HCT116 (cell line): ENCODE results near the gene KRT7. TPM values are rescaled to one million over a fixed set of nuclear protein-coding genes. Genes with fewer than 3 reads are reported as not detected.

Experiments used
- ATAC-seq: fragments of 200-7000 bp; cut with Tn5 transposase; 2 replicates; pipeline ENCODE4 v1.9.1; 2020; ENCODE audit warnings: mild to moderate bottlenecking, moderate library complexity
- BruUV-seq: library from RNA; stranded (reverse); fragments of 400-500 nt; replicated peaks from 2 replicates; lab custom pipeline; 2021; lab: Mats Ljungman, UMichigan
- CTCF ChIA-PET: fragments of 300-600 bp; sonication (Branson Sonifier 250); formaldehyde crosslinking; loops from one replicate; lab custom pipeline; 2021; ENCODE audit warnings: antibody characterized with exemption; lab: Charles Lee
- POLR2A ChIA-PET: fragments of 300-600, 350-600 bp; sonication (Branson Sonifier 250); formaldehyde crosslinking; loops from one replicate; lab custom pipeline; 2021; ENCODE audit warnings: antibody characterized with exemption; lab: Charles Lee
- RAD21 ChIA-PET, 2 experiments: fragments of 300-600 bp; sonication (Branson Sonifier 250); formaldehyde crosslinking; loops; one replicate each; lab custom pipeline; 2023; ENCODE audit warnings: low total read pairs in 2 of 2; ENCODE audit not compliant: uncharacterized antibody in 2 of 2, unreplicated experiment in 2 of 2, low non-redundant PET in 1 of 2; lab: Charles Lee
- DNase-seq: peaks from one replicate; pipeline ENCODE4 v3.0.0-alpha.2; 2010; ENCODE audit warnings: low read depth, low spot score
- H2AFZ ChIP-seq: fragments of 200-600 bp; shearing (Covaris generic), sonication (generic); 2 replicates; pipeline ENCODE4 v1.6.1; 2017; ENCODE audit warnings: low read depth, mixed run types, mixed read lengths, antibody characterized with exemption, low read length; ENCODE audit not compliant: poor library complexity, severe bottlenecking
- H3K27ac ChIP-seq: 2 replicates; pipeline ENCODE4 v1.5.1; 2012; ENCODE audit warnings: low read depth, low read length
- H3K27me3 ChIP-seq: fragments of 200-600 bp; sonication (generic); 2 replicates; pipeline ENCODE4 v1.6.1; 2016; ENCODE audit warnings: mixed run types, low read length, mixed read lengths; ENCODE audit not compliant: insufficient read depth
- H3K36me3 ChIP-seq, 2 experiments: fragments of 200-500 bp in 1 of 2; fragments of 200-600 bp in 1 of 2; sonication (Bioruptor generic) in 1 of 2; sonication (generic) in 1 of 2; 2 replicates each; pipeline versions ENCODE4 v1.5.1 to v1.6.1; 2014 to 2016; ENCODE audit warnings: low read length in 2 of 2, inconsistent platforms in 1 of 2, mixed read lengths in 1 of 2, mixed run types in 1 of 2; ENCODE audit not compliant: insufficient read depth in 2 of 2, control insufficient read depth in 1 of 2
- H3K4me1 ChIP-seq, 2 experiments: fragments of 200-600 bp in 1 of 2; sonication (generic) in 1 of 2; 2 replicates each; pipeline versions ENCODE4 v1.5.1 to v1.6.1; 2012 to 2017; ENCODE audit warnings: low read length in 2 of 2, inconsistent platforms in 1 of 2, mild to moderate bottlenecking in 1 of 2, mixed read lengths in 1 of 2, mixed run types in 1 of 2, moderate library complexity in 1 of 2; ENCODE audit not compliant: insufficient read depth in 2 of 2, control insufficient read depth in 1 of 2
- H3K4me2 ChIP-seq: fragments of 200-600 bp; sonication (generic); 2 replicates; pipeline ENCODE4 v1.6.1; 2017; ENCODE audit warnings: mixed run types, low read length, mixed read lengths
- H3K4me3 ChIP-seq, 2 experiments: fragments of 200-600 bp in 1 of 2; sonication (generic) in 1 of 2; replicated peaks in 1 of 2; 2 replicates each; pipeline ENCODE4 v1.5.1; 2011 to 2016; ENCODE audit warnings: low read length in 2 of 2, control low read depth in 1 of 2, low read depth in 1 of 2, mild to moderate bottlenecking in 1 of 2, mixed read lengths in 1 of 2, mixed run types in 1 of 2
- H3K79me2 ChIP-seq: fragments of 200-600 bp; sonication (generic); 2 replicates; pipeline ENCODE4 v1.6.1; 2017; ENCODE audit warnings: mild to moderate bottlenecking, mixed run types, low read length, moderate library complexity, mixed read lengths; ENCODE audit not compliant: insufficient read depth
- H3K9ac ChIP-seq: fragments of 200-600 bp; sonication (generic); 2 replicates; pipeline ENCODE4 v1.6.1; 2016; ENCODE audit warnings: low read length, mixed read lengths
- H3K9me2 ChIP-seq: fragments of 200-600 bp; sonication (generic), shearing (Covaris generic); 2 replicates; pipeline ENCODE4 v1.6.1; 2017; ENCODE audit warnings: mixed run types, mild to moderate bottlenecking, moderate library complexity; ENCODE audit not compliant: insufficient read depth
- H3K9me3 ChIP-seq, 2 experiments: fragments of 200-500 bp in 1 of 2; fragments of 200-600 bp in 1 of 2; sonication (Bioruptor generic) in 1 of 2; sonication (generic) in 1 of 2; 2 replicates each; pipeline ENCODE4 v1.6.1; 2014 to 2017; ENCODE audit warnings: low read length in 2 of 2, mixed read lengths in 2 of 2, inconsistent platforms in 1 of 2, low read depth in 1 of 2, mild to moderate bottlenecking in 1 of 2, mixed run types in 1 of 2, moderate library complexity in 1 of 2; ENCODE audit not compliant: control insufficient read depth in 1 of 2, insufficient read depth in 1 of 2
- H4K20me1 ChIP-seq: fragments of 200-600 bp; sonication (generic), shearing (Covaris generic); 2 replicates; pipeline ENCODE4 v1.6.1; 2017; ENCODE audit warnings: mixed run types, mild to moderate bottlenecking, moderate library complexity; ENCODE audit not compliant: insufficient read depth
- ATF3 ChIP-seq: IDR thresholded peaks from 2 replicates; pipeline ENCODE4 v1.6.1; 2012
- CBX3 ChIP-seq: IDR thresholded peaks from 2 replicates; pipeline ENCODE4 v1.6.1; 2012; ENCODE audit warnings: low read depth
- CEBPB ChIP-seq: IDR thresholded peaks from 2 replicates; pipeline ENCODE4 v1.6.1; 2012; ENCODE audit warnings: low read depth
- CTCF ChIP-seq, 3 experiments: fragments of 200-600 bp in 1 of 3; sonication (generic) in 1 of 3; IDR thresholded peaks in 2 of 3; conservative IDR thresholded peaks in 1 of 3; 2 replicates each; pipeline ENCODE4 v1.5.1; 2012 to 2017; ENCODE audit warnings: low read depth in 2 of 3, low read length in 2 of 3, antibody characterized with exemption in 1 of 3, borderline replicate concordance in 1 of 3, control low read depth in 1 of 3, mild to moderate bottlenecking in 1 of 3, mixed read lengths in 1 of 3, mixed run types in 1 of 3, moderate library complexity in 1 of 3; ENCODE audit not compliant: insufficient read depth in 1 of 3
- EZH2 ChIP-seq: fragments of 200-600 bp; sonication (generic); IDR thresholded peaks from 2 replicates; pipeline ENCODE4 v1.6.1; 2017; ENCODE audit warnings: antibody characterized with exemption, mixed run types
- FOSL1 ChIP-seq: IDR thresholded peaks from 2 replicates; pipeline ENCODE4 v1.6.1; 2012; ENCODE audit warnings: low read depth
- JUND ChIP-seq: IDR thresholded peaks from 2 replicates; pipeline ENCODE4 v1.6.1; 2012
- POLR2A ChIP-seq: IDR thresholded peaks from 2 replicates; pipeline ENCODE4 v1.7.0; 2011; ENCODE audit warnings: borderline replicate concordance; ENCODE audit not compliant: insufficient read depth, insufficient read length; ENCODE audit errors: extremely low read depth
- REST ChIP-seq: IDR thresholded peaks from 2 replicates; pipeline ENCODE4 v1.6.1; 2012; ENCODE audit warnings: low read depth
- SP1 ChIP-seq: IDR thresholded peaks from 2 replicates; pipeline ENCODE4 v1.6.1; 2012; ENCODE audit warnings: low read depth
- TCF7L2 ChIP-seq: IDR thresholded peaks from 2 replicates; pipeline ENCODE4 v1.7.0; 2011; ENCODE audit warnings: borderline replicate concordance, inconsistent platforms; ENCODE audit not compliant: insufficient read depth, insufficient read length; ENCODE audit errors: extremely low read depth
- ZBTB33 ChIP-seq: IDR thresholded peaks from 2 replicates; pipeline ENCODE4 v1.6.1; 2011; ENCODE audit warnings: mild to moderate bottlenecking, low read length, moderate library complexity; ENCODE audit not compliant: insufficient replicate concordance; ENCODE audit errors: extremely low read depth
- ZFX ChIP-seq: fragments of 450-650 bp; IDR thresholded peaks from 2 replicates; pipeline ENCODE4 v1.6.1; 2017
- ZNF274 ChIP-seq: fragments of 200-500 bp; sonication (Bioruptor generic); IDR thresholded peaks from 2 replicates; pipeline ENCODE4 v1.6.1; 2014; ENCODE audit warnings: mild to moderate bottlenecking, low read depth, low read length, inconsistent platforms
- intact Hi-C: fragments of 100-400 bp; cut with micrococcal nuclease; formaldehyde crosslinking; loops from 2 replicates; pipeline ENCODE4 v1.10.0; 2022
- total RNA-seq: library from RNA; stranded (reverse); gene quantifications from one replicate; pipeline ENCODE4 v1.2.1, GENCODE V29; 2021; ENCODE audit not compliant: unreplicated experiment

Gene KRT7
- total RNA-seq, 1 experiment from 2014 or later = 72.6 TPM

- ChIA-PET RAD21 (no interaction called here), POLR2A (interaction anchor here (1.0 kb wide), 1 partner anchor 11 kb away, joined by 3 read pairs; no protein-coding TSS in a partner anchor), CTCF (interaction anchor here (0.9 to 1.1 kb wide), 2 partner anchors 11 to 84 kb away, joined by 3 read pairs; partner anchors contain the start of gene KRT80)
- no peaks in the 10 kb centered on the region for H3K79me2 ChIP-seq
- no peaks in the 10 kb centered on the region for H4K20me1 ChIP-seq
- no peak for DNase-seq
- H3K36me3 ChIP-seq = no peaks in the 10 kb centered on the region
- no peak overlapping the region for H3K4me3 ChIP-seq
- ATAC-seq = no peak
- no peak overlapping the region for H2AFZ ChIP-seq
- H3K27ac ChIP-seq = no peak overlapping the region
- no peaks in the 10 kb centered on the region for H3K9me2 ChIP-seq
- H3K9me3 ChIP-seq = no peaks in the 10 kb centered on the region
- intact Hi-C loops = no loop called here
- no peak for TF ChIP-seq TCF7L2
- no peak for TF ChIP-seq ZBTB33
- TF ChIP-seq ZNF274 = no peak
- TF ChIP-seq POLR2A = no peak
- TF ChIP-seq ATF3 = no peak
- TF ChIP-seq CBX3 = no peak
- no peak for TF ChIP-seq CEBPB
- no peak for TF ChIP-seq EZH2
- no peak for TF ChIP-seq REST
- TF ChIP-seq ZFX = no peak
- TF ChIP-seq CTCF (IDR thresholded peaks at IDR 0.05 in 2 of 3, conservative IDR thresholded peaks at IDR 0.05 in 1 of 3; ENCODE audit: borderline replicate concordance in 1 of 3, insufficient read depth in 1 of 3, low read depth in 2 of 3, low read length in 2 of 3) = no peak
- no peak for TF ChIP-seq JUND
- no peak for TF ChIP-seq FOSL1
- no peak for TF ChIP-seq SP1
- H3K27me3 ChIP-seq = no peaks in the 10 kb centered on the region
- no peak overlapping the region for H3K9ac ChIP-seq
- BruUV-seq = no TSS peak
- no peak overlapping the region for H3K4me2 ChIP-seq
- peaks cover 24 to 37% of the 10 kb centered on the region in 2 experiments for H3K4me1 ChIP-seq
These were observed 42.6 kb downstream of the KRT7 start for GRCh38 chr12:52275686-52276085.
